Measurements from ENCODE around the gene CD44.

The CD44 gene

GRCh38 chr11:35141071-35141470 is 2.1 kb downstream of the CD44 start:
- DNase-seq = no peak

GRCh38 chr11:35141571-35141971 is 2.6 kb downstream of the CD44 start:
- DNase-seq = peak in 7 of 14 donors; percentile 15 to 54 (median 34)

GRCh38 chr11:35142481-35143075 is 3.6 kb downstream of the CD44 start:
- no peak for DNase-seq

GRCh38 chr11:35143297-35144135 is 4.5 kb downstream of the CD44 start:
- DNase-seq = no peak

GRCh38 chr11:35144136-35144741 is 5.3 kb downstream of the CD44 start:
- DNase-seq = peak in 1 of 14 donors; percentile 13

- no peak for DNase-seq
Observed at GRCh38 chr11:35144806-35145205, 5.8 kb downstream of the CD44 start.

- DNase-seq = no peak
Observed at GRCh38 chr11:35145271-35145670, 6.3 kb downstream of the CD44 start.

- DNase-seq = no peak
Observed at GRCh38 chr11:35146074-35146521, 7.1 kb downstream of the CD44 start.

- no peak for DNase-seq
Observed at GRCh38 chr11:35146711-35147110, 7.7 kb downstream of the CD44 start.

- DNase-seq = no peak
Observed at GRCh38 chr11:35147235-35147634, 8.3 kb downstream of the CD44 start.

GRCh38 chr11:35148163-35148837 is 9.3 kb downstream of the CD44 start:
- no peak for DNase-seq

GRCh38 chr11:35150454-35150853 is 11.5 kb downstream of the CD44 start:
- DNase-seq = no peak

- DNase-seq = peak in 1 of 14 donors; percentile 26
Observed at GRCh38 chr11:35151241-35151640, 12.3 kb downstream of the CD44 start.

- peak in 1 of 14 donors; percentile 20 for DNase-seq
Observed at GRCh38 chr11:35151683-35152280, 12.8 kb downstream of the CD44 start.

GRCh38 chr11:35152575-35152974 is 13.6 kb downstream of the CD44 start:
- no peak for DNase-seq

- no peak for DNase-seq
Observed at GRCh38 chr11:35153280-35153679, 14.3 kb downstream of the CD44 start.

- no peak for DNase-seq
Observed at GRCh38 chr11:35154952-35155351, 16.0 kb downstream of the CD44 start.

- no peak for DNase-seq
Observed at GRCh38 chr11:35155677-35156076, 16.7 kb downstream of the CD44 start.

GRCh38 chr11:35157814-35158700 is 19.1 kb downstream of the CD44 start:
- DNase-seq = no peak

- peak in 7 of 14 donors; percentile 13 to 69 (median 24) for DNase-seq
Observed at GRCh38 chr11:35158701-35159510, 19.9 kb downstream of the CD44 start.

Data from C1 segment of cervical spinal cord (tissue), 14 donors.